Measurements from ENCODE around the gene RAPGEF5.

Gene RAPGEF5

DNA sequence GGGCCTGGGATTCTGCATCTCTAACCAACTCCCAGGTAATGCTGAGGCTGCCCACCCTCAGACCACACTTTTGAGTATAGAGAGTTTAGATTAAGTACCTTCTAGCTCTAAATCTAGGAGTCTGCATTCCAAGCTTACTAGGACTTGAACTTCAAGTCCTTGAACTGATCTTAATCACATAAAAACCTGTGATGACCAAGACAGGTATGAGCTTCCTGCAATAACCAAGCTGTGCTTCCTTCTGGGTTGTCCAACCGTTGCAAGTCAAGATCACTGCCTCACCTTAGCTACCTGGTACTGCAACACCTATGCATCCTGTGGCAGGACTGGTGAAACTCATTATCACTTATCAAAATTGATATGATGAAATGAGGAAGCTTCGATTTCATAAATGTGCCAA, 32.9 kb upstream of the RAPGEF5 start:
- no peaks in the 10 kb centered on the region for H3K36me3 Mint-ChIP-seq
- H3K27ac Mint-ChIP-seq, result no peak overlapping the region
- H3K4me1 Mint-ChIP-seq, result peaks cover 5 to 8% of the 10 kb centered on the region in 2 donors
- H3K4me3 Mint-ChIP-seq, result no peak overlapping the region
- peaks cover 0 to 3% of the 10 kb centered on the region in 2 donors for H3K9me3 Mint-ChIP-seq
- no peak for ATAC-seq (replicated peaks)
- peaks cover 0 to 11% of the 10 kb centered on the region in 2 donors for H3K27me3 Mint-ChIP-seq
- DNase-seq, result no peak

DNA sequence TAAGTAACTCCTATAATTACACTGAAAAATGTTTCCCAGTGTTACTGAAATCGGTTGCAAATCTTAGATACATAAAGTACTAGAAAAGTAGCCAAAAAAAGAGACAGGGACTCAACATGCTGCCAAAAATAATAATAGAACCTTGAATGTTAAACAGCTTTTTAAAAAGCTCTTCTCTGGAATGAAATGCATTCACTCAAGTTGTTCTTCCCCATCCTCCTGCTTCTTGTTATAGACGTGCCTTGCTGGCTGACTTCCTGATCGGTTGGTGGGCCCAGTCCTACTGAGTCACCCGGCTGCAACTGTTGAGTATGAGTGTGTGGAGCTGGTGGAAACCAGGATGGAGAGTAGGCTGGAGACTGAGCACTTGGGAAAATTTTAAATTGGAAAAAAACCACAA, 30.6 kb upstream of the RAPGEF5 start:
- ATAC-seq (replicated peaks) (no peak), DNase-seq (no peak)
- Mint-ChIP-seq H3K9me3 (peaks cover 0 to 3% of the 10 kb centered on the region in 2 donors), H3K27ac (no peak overlapping the region), H3K4me1 (peaks cover 5 to 6% of the 10 kb centered on the region in 2 donors), H3K4me3 (no peak overlapping the region), H3K27me3 (peaks cover 0 to 5% of the 10 kb centered on the region in 2 donors), H3K36me3 (no peaks in the 10 kb centered on the region)

DNA sequence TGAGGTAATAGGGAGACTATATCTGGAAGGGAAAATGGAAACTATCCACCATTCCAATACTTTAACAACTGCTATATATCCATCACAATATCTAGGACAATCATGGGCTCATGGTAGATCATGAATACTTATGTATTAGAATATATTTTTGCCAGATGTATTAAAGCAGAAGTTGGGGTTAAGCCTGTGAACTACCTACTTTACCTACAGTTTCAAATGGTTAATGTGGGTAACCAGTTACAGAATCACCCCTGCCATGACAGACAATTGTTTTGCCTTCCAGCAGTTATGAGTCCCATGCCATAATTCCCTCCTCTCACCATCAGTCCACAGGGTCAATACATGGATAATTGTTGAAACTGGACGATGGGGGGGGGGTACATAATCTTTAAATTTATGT, 29.9 kb upstream of the RAPGEF5 start:
- H3K4me1 Mint-ChIP-seq, result peaks cover 5 to 6% of the 10 kb centered on the region in 2 donors
- peaks cover 0 to 3% of the 10 kb centered on the region in 2 donors for H3K9me3 Mint-ChIP-seq
- H3K36me3 Mint-ChIP-seq, result no peaks in the 10 kb centered on the region
- H3K27me3 Mint-ChIP-seq, result peaks cover 0 to 5% of the 10 kb centered on the region in 2 donors
- no peak overlapping the region for H3K4me3 Mint-ChIP-seq
- ATAC-seq (replicated peaks) (peak; percentile 75 to 77), DNase-seq (no peak)
- no peak overlapping the region for H3K27ac Mint-ChIP-seq

DNA sequence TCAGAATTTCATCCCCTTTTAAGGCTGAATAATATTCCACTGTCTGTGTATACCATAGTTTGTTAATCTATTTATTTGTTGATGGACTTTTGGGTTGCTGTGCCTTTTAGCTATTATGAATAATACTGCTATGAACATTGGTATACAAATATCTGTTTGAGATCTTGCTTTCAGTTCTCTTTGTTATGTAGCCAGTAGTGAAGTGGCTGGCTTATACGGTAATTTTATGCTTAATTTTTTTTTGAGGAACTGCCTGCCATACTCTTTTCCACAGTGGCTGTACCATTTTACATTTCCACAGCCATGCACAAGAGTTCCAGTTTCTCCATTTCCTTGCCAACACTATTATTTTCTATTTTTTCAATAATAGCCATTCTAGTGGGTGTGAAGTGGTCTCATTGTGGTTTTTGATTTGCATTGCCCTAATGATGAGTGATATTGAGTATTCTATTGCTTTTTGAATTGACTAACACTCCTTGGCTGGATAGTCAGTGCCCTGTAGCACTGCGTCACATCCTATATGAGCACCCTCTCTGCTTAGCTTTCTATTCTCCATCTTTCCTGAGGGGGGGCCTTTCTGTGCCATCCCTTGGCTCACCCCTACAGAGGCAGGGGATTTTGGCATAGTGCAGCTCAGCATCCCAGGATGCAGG, 29.4 kb upstream of the RAPGEF5 start:
- H3K4me3 Mint-ChIP-seq, result no peak overlapping the region
- H3K9me3 Mint-ChIP-seq, result peaks cover 0 to 3% of the 10 kb centered on the region in 2 donors
- no peak for DNase-seq
- H3K27ac Mint-ChIP-seq, result no peak overlapping the region
- H3K4me1 Mint-ChIP-seq, result peaks cover 5 to 6% of the 10 kb centered on the region in 2 donors
- peak; percentile 84 to 87 for ATAC-seq (replicated peaks)
- H3K36me3 Mint-ChIP-seq, result no peaks in the 10 kb centered on the region
- peaks cover 0 to 5% of the 10 kb centered on the region in 2 donors for H3K27me3 Mint-ChIP-seq

DNA sequence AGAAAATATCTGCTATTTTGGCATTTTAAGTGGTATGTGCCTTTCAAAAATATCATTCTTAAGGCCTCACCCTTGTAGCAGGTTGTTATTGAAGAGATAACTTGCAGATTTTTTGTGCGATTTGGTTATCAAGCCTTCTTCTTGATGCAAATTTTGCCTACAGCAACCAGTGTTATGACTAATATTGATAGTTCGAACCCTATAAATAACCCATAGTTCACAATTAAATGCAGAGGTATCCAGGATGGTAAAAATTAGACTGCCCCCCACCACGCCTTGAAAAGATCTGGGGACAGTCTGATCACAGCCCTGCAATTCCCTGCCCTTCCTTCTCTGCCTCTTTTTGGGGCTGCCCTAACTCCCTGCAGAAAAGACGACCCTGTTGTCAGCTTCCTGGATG, 28.4 kb upstream of the RAPGEF5 start:
- peaks cover 0 to 5% of the 10 kb centered on the region in 2 donors for H3K27me3 Mint-ChIP-seq
- H3K4me1 Mint-ChIP-seq, result peaks cover 4 to 5% of the 10 kb centered on the region in 2 donors
- H3K36me3 Mint-ChIP-seq, result no peaks in the 10 kb centered on the region
- no peak overlapping the region for H3K27ac Mint-ChIP-seq
- H3K4me3 Mint-ChIP-seq, result no peak overlapping the region
- DNase-seq, result no peak
- H3K9me3 Mint-ChIP-seq, result peaks cover 0 to 3% of the 10 kb centered on the region in 2 donors
- no peak for ATAC-seq (replicated peaks)

DNA sequence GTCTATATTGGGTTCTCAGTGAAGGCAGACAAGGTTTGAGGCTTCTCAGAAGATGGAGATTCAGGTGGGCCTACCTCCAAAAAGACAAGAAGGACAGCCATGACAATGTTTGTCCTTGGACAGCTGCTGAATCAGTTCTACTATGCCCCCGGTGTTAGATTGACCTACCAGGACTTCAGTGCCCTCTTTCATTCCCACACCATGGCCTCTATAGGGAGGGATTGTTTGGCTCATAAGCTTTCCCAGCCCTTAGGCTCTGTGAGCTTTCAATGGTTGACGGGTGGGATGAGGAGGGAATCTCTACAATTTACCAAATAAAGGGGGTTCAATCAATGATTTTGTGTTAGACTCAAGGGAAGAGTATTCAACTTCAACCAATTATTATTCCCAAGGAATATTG, 23.4 kb upstream of the RAPGEF5 start:
- Mint-ChIP-seq H3K27ac (no peak overlapping the region), H3K9me3 (peaks cover 0 to 2% of the 10 kb centered on the region in 2 donors), H3K27me3 (no peaks in the 10 kb centered on the region), H3K4me1 (no peaks in the 10 kb centered on the region), H3K36me3 (no peaks in the 10 kb centered on the region), H3K4me3 (no peak overlapping the region)
- no peak for ATAC-seq (replicated peaks)
- no peak for DNase-seq

DNA sequence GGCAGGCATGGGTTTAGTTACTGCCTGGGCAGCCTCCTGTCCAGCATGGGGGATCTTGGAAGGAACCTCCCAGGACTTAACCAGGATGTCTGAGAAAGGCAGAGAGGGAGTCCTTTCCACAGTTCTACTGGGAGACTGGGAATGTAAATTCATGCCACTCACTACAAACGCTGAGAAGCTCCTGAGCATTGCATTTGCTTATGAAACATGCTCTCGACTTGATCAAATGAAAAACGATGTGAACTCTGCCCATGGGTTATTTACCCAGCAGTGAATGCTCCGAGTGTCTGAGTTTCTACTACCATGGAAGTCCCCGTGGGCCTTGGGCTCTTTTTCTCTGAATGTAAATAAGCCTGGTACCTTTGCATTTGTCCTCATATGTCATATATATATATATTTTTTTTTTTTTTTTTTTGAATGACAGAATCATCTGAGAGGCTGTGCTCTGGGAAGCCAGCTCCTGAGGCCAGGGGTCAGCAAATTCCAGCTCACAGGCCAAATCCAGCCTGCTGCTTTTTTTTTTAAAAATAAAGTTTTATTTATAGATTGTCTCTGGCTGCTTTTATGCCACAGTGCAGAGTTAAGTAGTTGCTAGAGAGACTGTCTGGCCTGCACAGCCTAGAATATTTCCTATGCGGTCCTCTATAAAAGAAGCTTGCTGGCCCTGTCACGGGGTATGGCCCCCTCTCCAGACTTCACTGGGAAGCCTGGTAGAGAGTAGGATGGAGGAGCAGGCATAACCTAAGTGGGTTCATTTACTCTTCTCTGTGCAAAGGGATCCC, 21.4 kb upstream of the RAPGEF5 start:
- Mint-ChIP-seq H3K4me1 (no peaks in the 10 kb centered on the region), H3K27me3 (no peaks in the 10 kb centered on the region), H3K27ac (no peak overlapping the region), H3K9me3 (peaks cover 0 to 2% of the 10 kb centered on the region in 2 donors), H3K4me3 (no peak overlapping the region), H3K36me3 (no peaks in the 10 kb centered on the region)
- DNase-seq (no peak), ATAC-seq (replicated peaks) (no peak)

DNA sequence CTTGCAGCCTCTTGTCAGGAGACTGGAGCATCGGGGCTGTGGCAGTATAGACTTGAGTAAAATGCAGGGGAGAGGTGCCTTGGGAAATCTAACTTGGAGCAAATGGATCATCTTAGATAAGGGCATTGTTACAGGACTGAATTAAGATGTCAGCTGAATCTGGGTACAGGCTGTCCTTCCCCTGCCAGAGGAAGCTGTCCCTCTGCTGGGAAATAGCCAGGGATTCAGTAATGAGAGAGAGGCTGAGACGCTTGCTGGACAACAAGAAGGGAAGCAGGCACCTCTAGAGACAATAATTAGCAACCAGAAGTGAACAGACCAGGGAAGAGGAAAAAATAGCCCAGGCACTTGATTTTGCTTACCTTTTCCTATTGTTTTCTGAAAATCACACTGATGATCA, 20.7 kb upstream of the RAPGEF5 start:
- H3K27ac Mint-ChIP-seq, result no peak overlapping the region
- ATAC-seq (replicated peaks) (no peak), DNase-seq (no peak)
- H3K27me3 Mint-ChIP-seq, result no peaks in the 10 kb centered on the region
- peaks cover 0 to 2% of the 10 kb centered on the region in 2 donors for H3K9me3 Mint-ChIP-seq
- H3K4me3 Mint-ChIP-seq, result no peak overlapping the region
- no peaks in the 10 kb centered on the region for H3K36me3 Mint-ChIP-seq
- no peaks in the 10 kb centered on the region for H3K4me1 Mint-ChIP-seq

DNA sequence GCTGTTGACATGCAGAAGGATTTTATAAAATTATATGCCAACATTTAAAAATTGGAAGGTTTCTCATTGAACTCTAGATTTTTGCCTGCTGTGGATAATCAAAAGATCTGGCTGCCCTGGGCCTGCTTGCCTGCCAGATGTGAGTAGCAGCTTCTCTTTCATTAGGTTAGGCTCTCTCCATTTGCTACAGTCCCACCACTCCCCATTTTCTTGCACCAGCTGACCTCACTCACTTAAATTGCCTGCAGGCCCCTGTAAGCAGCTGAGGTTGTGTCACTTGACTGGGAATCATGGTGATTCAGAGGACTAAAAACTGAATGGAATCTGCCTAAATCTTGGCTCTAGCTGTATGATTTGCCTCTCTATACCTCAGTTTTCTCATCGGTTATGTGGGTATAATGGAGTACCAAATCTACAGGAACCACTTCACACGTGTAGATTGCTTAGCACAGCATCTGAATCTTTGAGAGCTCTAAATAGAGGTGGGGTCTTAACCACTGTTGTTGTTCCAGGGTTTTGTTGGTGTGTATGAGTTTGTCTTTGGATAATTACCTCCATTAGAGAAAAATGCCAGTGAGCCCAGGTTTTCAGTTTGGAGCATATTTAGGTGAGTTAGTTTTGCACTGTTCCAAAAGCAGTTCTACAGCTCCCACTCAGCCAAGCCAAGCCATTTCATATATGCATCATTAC, 18.6 kb upstream of the RAPGEF5 start:
- H3K9me3 Mint-ChIP-seq, result peaks cover 0 to 2% of the 10 kb centered on the region in 2 donors

DNA sequence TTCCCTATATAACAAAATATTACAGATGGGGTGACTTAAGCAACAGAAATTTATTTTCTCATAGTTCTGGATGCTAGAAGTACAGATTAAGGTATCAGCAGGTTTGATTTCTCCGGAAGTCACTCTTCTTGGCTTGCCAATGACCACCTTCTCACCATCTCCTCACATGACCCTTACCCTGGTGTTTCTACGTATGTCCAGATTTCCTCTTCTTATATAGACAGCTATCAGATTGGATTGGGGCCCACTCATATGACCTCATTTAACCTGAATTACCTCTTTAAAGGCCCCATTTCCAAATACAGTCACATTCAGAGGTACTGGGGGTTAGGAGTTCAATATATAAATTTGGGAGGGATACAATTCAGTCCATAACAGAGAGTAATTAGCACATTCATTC, 17.0 kb upstream of the RAPGEF5 start:
- ATAC-seq (replicated peaks), result no peak

More for the DNA sequence above, 18.6 kb upstream of the RAPGEF5 start:
- no peaks in the 10 kb centered on the region for H3K36me3 Mint-ChIP-seq
- H3K4me1 Mint-ChIP-seq, result no peaks in the 10 kb centered on the region
- no peak for ATAC-seq (replicated peaks)
- H3K27ac Mint-ChIP-seq, result no peak overlapping the region
- H3K27me3 Mint-ChIP-seq, result no peaks in the 10 kb centered on the region
- no peak overlapping the region for H3K4me3 Mint-ChIP-seq
- DNase-seq, result no peak

DNA sequence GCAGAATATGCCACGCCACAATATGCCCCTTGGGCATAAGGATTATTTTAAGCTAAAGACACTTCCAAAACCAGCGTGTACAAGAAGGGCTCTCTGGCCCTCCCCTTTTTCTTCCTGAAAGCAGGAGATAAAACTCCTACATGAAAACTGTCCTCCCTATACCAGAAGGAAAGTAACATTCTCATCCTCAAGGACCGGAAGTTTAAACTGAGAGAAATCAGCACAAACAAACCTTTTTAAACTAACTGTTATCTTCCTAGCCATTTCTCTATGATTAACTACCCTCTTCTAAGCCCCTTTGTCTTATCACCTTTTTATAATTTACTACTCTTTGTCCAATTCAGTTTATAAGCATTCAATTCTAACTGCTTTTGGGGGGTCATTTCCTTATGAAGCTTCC, 16.4 kb upstream of the RAPGEF5 start:
- H3K27me3 Mint-ChIP-seq, result peaks cover 0 to 5% of the 10 kb centered on the region in 2 donors
- H3K4me3 Mint-ChIP-seq, result no peak overlapping the region

More for the DNA sequence above, 17.0 kb upstream of the RAPGEF5 start:
- H3K27ac Mint-ChIP-seq, result no peak overlapping the region
- no peak overlapping the region for H3K4me3 Mint-ChIP-seq
- no peaks in the 10 kb centered on the region for H3K9me3 Mint-ChIP-seq
- H3K36me3 Mint-ChIP-seq, result no peaks in the 10 kb centered on the region
- H3K4me1 Mint-ChIP-seq, result no peaks in the 10 kb centered on the region
- H3K27me3 Mint-ChIP-seq, result peaks cover 0 to 5% of the 10 kb centered on the region in 2 donors
- no peak for DNase-seq

DNA sequence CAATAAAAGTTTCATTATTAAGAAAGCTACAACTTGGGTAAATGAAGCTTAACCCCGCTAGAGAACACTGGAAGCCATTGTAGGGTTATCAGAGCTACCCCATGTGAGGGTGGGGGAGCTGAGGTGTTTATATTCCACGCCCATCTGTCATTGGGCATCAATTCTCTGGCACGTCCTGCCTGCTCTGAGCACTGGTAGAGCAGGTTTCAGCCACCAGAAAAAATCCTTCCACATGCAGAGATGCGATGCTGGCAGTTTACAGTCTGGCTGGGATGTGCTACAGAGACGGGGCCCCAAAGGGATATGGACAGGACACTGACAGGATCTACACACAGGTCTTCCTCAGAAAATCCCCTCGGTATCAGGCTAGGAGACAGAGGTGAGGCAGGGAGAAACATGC, 15.9 kb upstream of the RAPGEF5 start:
- no peaks in the 10 kb centered on the region for H3K36me3 Mint-ChIP-seq
- no peaks in the 10 kb centered on the region for H3K9me3 Mint-ChIP-seq
- no peaks in the 10 kb centered on the region for H3K4me1 Mint-ChIP-seq
- H3K4me3 Mint-ChIP-seq, result no peak overlapping the region
- H3K27me3 Mint-ChIP-seq, result peaks cover 0 to 5% of the 10 kb centered on the region in 2 donors
- DNase-seq (no peak), ATAC-seq (replicated peaks) (no peak)
- no peak overlapping the region for H3K27ac Mint-ChIP-seq

More for the DNA sequence above, 16.4 kb upstream of the RAPGEF5 start:
- Mint-ChIP-seq H3K36me3 (no peaks in the 10 kb centered on the region), H3K9me3 (no peaks in the 10 kb centered on the region), H3K27ac (no peak overlapping the region), H3K4me1 (no peaks in the 10 kb centered on the region)
- ATAC-seq (replicated peaks) (no peak), DNase-seq (no peak)

DNA sequence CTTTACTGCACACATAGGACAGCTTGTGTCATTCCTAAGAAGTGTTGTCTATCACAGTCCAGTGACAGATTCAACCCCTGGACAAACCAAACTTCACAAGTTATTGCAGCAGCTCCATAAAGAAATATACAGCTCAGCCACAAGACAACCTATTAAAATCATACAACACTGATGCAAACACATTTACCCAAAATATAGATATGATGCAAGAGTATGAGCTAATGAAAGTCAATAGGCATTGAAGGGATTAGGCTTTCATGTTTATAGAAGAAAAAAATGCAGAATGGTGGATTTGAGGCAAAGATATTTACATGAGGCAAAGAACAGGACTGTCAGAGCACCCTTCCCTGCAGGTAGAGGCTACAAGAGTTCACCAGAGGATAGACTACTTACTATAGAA, 14.9 kb upstream of the RAPGEF5 start:
- Mint-ChIP-seq H3K4me3 (no peak overlapping the region), H3K27me3 (peaks cover 0 to 5% of the 10 kb centered on the region in 2 donors), H3K36me3 (no peaks in the 10 kb centered on the region), H3K9me3 (no peaks in the 10 kb centered on the region), H3K27ac (no peak overlapping the region), H3K4me1 (no peaks in the 10 kb centered on the region)
- DNase-seq, result no peak
- no peak for ATAC-seq (replicated peaks)

DNA sequence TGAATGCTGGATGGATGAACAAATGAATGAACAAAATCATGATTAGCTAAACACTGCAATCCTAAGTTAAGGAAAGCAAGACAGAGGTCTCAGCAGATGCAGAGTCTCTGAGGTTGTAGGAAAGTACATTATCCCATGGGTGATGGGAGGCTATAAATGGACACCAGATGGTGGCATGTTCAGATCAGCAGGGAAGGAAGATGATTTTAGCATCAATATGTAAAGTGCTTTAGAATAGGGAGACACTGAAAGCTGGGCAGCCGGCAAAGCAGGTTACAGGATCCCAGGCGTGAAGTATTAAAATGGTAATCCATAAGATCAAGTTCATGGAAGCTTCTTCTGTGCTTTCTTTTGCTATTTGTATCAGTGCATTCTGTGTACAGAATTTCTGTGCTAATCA, 7.9 kb upstream of the RAPGEF5 start:
- Mint-ChIP-seq H3K4me1 (no peaks in the 10 kb centered on the region), H3K4me3 (no peak overlapping the region), H3K27me3 (peaks cover 0 to 11% of the 10 kb centered on the region in 2 donors), H3K27ac (no peak overlapping the region), H3K36me3 (no peaks in the 10 kb centered on the region), H3K9me3 (peaks cover 0 to 2% of the 10 kb centered on the region in 2 donors)
- no peak for ATAC-seq (replicated peaks)
- DNase-seq, result no peak

All from stimulated activated naive B cell treated with anti-CD40 and anti-IgM and Interleukin-4, amounts not matched to agents 10 μg/mL and 1 μg/mL and 100 μg/mL, for 72 hours (primary cell).